Measurements from ENCODE around the gene BLM.

DNA sequence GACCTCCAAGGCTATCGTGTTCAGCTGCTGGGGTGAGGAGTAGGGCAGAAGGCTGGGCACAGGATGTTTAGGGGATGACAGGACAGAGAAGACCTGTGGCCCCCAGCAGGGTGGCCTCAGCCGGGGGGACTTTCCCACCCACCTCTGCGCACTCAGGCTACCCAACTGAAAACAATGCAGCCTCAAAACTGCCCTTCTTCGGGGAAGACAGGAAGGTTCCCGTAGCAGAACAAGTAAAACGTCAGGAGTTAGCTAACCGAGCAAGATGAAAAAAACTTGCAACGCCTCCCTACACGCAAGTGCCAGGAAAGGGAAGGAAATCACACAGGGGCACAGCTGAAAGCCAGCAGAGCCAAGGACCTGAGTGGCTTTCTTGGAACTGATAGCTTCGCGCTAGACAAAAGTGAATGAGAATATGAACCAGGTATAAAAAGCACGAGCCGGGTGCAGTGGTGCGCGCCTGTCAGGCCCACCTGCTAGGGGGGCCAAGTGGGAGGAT is 112.8 kb downstream of the BLM start:
- TF ChIP-seq RAD21 (IDR thresholded peaks at IDR 0.05; ENCODE audit: low read length), result no peak
- TF ChIP-seq, protein P1, sequence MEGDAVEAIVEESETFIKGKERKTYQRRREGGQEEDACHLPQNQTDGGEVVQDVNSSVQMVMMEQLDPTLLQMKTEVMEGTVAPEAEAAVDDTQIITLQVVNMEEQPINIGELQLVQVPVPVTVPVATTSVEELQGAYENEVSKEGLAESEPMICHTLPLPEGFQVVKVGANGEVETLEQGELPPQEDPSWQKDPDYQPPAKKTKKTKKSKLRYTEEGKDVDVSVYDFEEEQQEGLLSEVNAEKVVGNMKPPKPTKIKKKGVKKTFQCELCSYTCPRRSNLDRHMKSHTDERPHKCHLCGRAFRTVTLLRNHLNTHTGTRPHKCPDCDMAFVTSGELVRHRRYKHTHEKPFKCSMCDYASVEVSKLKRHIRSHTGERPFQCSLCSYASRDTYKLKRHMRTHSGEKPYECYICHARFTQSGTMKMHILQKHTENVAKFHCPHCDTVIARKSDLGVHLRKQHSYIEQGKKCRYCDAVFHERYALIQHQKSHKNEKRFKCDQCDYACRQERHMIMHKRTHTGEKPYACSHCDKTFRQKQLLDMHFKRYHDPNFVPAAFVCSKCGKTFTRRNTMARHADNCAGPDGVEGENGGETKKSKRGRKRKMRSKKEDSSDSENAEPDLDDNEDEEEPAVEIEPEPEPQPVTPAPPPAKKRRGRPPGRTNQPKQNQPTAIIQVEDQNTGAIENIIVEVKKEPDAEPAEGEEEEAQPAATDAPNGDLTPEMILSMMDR (IDR thresholded peaks at IDR 0.05), result no peak
- TF ChIP-seq, protein P2, sequence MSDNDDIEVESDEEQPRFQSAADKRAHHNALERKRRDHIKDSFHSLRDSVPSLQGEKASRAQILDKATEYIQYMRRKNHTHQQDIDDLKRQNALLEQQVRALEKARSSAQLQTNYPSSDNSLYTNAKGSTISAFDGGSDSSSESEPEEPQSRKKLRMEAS (IDR thresholded peaks at IDR 0.05; ENCODE audit: low read depth), result no peak
- no peak for TF ChIP-seq JUND (IDR thresholded peaks at IDR 0.05)
- no peak for TF ChIP-seq POLR2AphosphoS5 (IDR thresholded peaks at IDR 0.05; ENCODE audit: low read depth, low read length)
- TF ChIP-seq TAF1 (IDR thresholded peaks at IDR 0.05; ENCODE audit: borderline replicate concordance, low read depth, low read length), result no peak
- TF ChIP-seq, protein P3, sequence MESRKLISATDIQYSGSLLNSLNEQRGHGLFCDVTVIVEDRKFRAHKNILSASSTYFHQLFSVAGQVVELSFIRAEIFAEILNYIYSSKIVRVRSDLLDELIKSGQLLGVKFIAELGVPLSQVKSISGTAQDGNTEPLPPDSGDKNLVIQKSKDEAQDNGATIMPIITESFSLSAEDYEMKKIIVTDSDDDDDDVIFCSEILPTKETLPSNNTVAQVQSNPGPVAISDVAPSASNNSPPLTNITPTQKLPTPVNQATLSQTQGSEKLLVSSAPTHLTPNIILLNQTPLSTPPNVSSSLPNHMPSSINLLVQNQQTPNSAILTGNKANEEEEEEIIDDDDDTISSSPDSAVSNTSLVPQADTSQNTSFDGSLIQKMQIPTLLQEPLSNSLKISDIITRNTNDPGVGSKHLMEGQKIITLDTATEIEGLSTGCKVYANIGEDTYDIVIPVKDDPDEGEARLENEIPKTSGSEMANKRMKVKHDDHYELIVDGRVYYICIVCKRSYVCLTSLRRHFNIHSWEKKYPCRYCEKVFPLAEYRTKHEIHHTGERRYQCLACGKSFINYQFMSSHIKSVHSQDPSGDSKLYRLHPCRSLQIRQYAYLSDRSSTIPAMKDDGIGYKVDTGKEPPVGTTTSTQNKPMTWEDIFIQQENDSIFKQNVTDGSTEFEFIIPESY (IDR thresholded peaks at IDR 0.05; ENCODE audit: borderline replicate concordance, low read depth), result no peak
- TF ChIP-seq, protein P4, sequence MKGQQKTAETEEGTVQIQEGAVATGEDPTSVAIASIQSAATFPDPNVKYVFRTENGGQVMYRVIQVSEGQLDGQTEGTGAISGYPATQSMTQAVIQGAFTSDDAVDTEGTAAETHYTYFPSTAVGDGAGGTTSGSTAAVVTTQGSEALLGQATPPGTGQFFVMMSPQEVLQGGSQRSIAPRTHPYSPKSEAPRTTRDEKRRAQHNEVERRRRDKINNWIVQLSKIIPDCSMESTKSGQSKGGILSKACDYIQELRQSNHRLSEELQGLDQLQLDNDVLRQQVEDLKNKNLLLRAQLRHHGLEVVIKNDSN (IDR thresholded peaks at IDR 0.05; ENCODE audit: borderline replicate concordance, low read depth), result no peak
- no peak for TF ChIP-seq NRF1 (IDR thresholded peaks at IDR 0.05; ENCODE audit: low read depth, low read length)
- TF ChIP-seq MXI1 (IDR thresholded peaks at IDR 0.05; ENCODE audit: low read depth, low read length), result no peak

Data from SK-N-SH (cell line).